NCI-H2196 (cell line): ENCODE results near the gene TMEM252.

Experiments used
- DNase-seq: peaks from one replicate; lab custom pipeline; 2025; ENCODE audit not compliant: unreplicated experiment; lab: John Stamatoyannopoulos, UW

The TMEM252 gene

DNA sequence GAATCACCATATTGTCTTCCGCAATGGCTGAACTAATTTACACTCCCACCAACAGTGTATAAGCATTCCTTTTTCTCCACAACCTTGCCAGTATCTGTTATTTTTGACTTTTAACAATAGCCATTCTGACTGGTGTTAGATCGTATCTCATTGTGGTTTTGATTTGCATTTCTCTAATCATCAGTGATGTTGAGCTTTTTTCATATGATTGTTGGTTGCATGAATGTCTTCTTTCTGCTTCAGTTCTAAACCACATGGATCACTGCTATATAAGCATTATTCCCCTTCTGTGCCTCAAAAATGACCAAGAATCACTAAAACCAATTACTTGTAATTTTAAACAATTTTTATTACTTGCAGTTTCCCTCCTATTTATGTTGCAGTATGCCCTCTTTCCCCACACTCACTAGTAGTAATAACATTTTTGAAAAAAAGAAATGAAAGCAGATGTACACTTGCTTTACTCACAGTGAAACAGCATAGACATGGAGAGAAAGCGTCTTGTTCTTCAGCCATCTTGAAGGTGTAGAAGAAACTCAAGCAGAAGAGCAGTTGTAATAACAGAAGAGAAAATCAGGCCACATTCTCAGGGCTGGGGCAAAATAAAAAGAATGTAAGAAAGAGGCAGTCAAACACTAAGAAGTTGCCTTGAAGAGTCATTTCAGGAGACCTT is 4.5 kb upstream of the TMEM252 start:
- DNase-seq = no peak

GRCh38 chr9:68541568-68541967 is 885 bp upstream of the TMEM252 start:
- no peak for DNase-seq

- DNase-seq = no peak
Observed at GRCh38 chr9:68538200-68538599, 2.5 kb downstream of the TMEM252 start.

- DNase-seq = no peak
Observed at GRCh38 chr9:68537616-68537880, 3.1 kb downstream of the TMEM252 start.

- no peak for DNase-seq
Observed at GRCh38 chr9:68536876-68537615, 3.6 kb downstream of the TMEM252 start.

DNA sequence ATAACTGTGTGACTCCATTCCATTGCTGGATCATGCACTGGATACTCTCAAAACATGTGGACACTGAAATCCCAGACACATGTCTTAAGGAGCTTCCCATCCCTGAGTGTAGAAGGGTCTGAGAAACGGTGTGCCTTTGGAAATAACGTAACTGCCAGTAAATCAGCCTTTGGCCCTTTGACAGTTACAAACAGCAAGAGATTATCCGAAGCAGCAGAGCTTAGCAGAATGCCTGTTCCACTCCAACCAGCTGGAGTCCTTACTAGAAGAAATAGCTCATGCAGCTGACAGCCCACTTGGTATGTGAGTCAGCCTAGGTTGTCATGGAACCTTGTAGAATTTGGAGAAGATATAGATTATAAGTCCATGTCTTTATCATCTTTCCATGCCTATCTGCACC is 7.0 kb downstream of the TMEM252 start:
- no peak for DNase-seq

- DNase-seq = no peak
Observed at GRCh38 chr9:68532131-68532530, 8.6 kb downstream of the TMEM252 start.

- no peak for DNase-seq
Observed at GRCh38 chr9:68530618-68531017, 10.1 kb downstream of the TMEM252 start.

GRCh38 chr9:68523367-68523936 is 17.2 kb downstream of the TMEM252 start:
- DNase-seq = no peak

DNA sequence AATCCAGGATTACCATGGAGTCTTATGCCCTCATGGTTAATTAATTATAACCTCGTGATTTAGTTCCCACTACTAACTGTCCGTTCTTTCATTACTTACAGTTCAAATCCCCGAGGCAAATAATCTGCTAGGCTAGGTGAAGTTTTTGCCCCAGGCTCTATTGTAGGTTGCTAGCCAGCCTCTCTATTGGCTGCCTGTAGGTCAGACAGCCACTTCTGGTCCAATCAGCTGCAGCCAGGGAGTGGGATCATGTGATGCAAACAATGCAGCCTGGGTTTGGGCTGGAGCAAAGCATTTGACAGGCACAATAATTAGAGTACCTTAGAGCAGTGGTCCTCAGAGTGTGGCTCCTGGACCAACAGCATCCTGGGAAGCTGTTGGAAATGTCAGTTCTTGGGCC is 17.7 kb downstream of the TMEM252 start:
- no peak for DNase-seq

GRCh38 chr9:68522131-68522530 is 18.6 kb downstream of the TMEM252 start:
- no peak for DNase-seq

DNA sequence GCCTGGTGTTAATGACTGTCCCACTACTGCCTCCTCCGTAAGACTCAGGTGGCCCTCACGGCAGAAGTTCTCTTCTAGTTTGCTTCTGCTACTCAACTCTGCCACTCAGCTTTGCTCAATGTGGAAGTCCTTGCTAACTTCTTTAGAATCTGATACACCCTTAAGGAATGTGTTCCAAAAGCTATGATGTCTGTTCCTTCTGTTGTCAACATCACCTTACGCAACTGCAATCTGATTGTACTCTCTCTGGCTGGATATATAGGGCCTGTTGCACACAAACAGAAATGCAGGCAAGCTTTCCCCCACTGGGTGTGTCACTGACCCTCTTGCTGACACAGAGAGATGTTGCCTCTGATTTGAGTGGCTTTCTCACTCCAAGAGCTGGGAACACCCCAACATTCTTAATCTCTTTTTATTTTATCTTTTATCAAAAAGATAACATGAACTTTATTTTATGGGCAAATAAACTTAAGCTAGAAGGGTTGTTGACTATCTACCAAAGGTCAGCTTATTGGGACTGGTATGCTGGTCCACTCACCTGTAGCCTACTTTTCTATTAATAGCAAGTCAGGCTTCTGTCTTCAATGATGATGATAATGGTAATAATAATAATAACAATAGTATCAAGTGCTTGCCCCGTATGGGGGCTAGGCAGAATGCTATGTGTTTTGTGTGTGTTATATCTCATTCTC is 25.2 kb downstream of the TMEM252 start:
- no peak for DNase-seq

DNA sequence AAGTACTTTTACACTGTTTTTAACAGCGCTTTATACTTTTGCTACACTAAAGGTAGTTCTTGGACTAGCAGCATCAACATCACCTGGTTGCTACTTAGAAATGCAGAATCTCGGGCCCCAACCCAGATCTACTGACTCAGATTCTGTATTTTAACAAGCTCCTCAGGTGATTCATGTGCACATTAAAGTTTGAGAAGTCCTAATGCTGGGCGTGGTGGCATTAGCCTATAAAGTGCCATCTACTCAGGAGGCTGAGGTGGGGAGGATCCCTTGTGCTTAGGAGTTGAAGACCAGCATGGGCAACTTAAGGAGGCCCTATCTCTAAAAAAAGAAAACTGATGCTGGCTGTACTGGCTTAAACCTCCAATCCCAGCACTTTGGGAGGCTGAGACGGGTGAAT is 26.7 kb downstream of the TMEM252 start:
- no peak for DNase-seq

DNA sequence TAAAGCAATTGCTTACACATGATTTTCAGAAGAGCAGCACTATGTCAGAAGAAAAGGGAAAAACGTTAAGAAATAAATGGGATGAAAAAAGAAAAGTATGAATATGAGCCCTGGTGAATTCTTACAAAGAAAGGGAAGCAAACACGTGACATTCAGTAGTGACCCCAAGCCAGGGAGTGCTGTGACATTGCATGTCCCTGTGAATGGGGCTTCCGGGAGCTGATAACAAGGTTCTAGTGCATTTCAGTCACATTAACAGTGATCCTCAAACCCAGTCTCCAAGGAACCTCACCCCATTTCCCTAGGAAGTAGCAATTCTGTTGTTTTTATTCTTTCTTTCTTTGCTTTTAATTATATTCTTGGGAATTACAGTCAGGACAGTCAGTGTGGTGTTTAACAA is 27.3 kb downstream of the TMEM252 start:
- no peak for DNase-seq

DNA sequence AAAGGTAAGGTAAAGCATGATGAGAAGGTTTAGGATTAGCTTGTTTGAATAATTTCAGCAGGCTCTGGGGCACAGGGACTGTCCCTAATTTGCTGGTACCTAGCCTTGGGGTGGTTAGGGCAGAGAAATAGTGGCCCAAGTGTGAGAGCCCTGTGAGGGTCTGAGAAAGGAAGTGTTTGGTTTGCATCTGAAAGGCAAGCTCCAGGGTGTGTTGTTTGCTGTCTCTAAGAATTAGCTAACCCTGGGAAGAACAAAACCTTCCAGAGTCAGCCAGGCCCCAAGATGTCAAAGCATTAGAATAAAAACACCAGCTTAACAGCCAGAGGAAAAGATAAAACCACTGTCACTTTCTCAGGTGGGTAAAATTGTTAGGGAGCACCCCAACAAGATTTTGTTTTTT is 31.0 kb downstream of the TMEM252 start:
- no peak for DNase-seq

DNA sequence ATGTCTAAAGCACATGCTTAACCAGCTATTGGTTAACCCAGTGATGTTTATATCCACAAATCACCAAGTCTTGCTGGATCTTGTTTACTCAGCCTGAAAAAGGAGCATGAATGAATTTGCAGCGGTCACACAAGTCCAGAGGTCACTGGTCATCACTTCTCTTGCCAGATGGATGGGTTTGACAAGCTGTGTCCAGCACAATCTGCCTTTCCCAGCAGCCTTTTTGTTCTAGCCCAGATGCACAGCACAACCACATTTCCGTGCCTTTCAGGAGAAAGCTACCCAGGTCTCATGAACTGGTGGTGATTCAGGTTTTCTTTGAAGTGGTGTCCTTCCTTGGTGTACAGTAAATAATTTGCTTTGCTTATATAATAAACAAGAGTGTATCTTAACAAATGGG is 32.1 kb downstream of the TMEM252 start:
- DNase-seq = no peak

- DNase-seq = no peak
Observed at GRCh38 chr9:68507806-68508145, 32.9 kb downstream of the TMEM252 start.

DNA sequence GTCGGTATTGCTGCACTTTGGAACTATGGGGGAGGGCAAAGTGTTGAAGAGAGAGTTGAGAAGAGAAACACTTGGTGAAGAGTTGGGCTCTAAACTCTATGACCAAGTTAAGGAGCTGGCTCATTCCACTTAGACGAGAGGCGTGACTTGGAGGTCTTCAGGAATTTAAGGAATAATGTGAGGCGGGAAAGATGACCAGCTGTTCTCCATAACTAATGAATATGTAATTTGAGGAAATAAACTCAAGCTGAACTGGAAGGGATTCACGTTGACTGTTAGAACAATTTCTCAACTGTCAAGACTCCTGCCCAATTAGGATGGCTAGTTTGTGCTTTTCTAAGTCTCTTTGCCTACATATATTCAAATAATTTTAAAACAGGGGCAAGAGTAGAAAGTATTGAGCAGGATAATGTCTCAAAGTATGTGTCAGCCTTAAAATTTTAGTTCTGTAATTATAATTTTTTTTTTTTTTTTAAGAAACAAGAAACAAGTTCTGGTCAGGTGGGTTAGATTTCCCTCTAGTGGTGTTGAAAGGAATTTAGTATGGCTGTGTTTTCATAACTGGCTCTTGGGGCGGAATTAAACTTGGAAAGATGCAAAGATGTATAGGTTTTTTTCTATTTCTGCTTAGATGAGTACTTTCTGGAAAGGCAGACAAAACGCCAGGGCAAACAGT is 33.4 kb downstream of the TMEM252 start:
- DNase-seq = no peak

GRCh38 chr9:68506551-68506950 is 34.1 kb downstream of the TMEM252 start:
- DNase-seq = no peak

- DNase-seq = no peak
Observed at GRCh38 chr9:68505681-68506409, 34.8 kb downstream of the TMEM252 start.

GRCh38 chr9:68502279-68502678 is 38.4 kb downstream of the TMEM252 start:
- DNase-seq = no peak
